ENCODE data around the gene TMC5. TPM values are rescaled to one million over a fixed set of nuclear protein-coding genes. Genes with fewer than 3 reads are reported as not detected.

The TMC5 gene
- total and polyA plus RNA-seq, 2 experiments from 2014 or later = 2.3 to 4.8 TPM

DNA sequence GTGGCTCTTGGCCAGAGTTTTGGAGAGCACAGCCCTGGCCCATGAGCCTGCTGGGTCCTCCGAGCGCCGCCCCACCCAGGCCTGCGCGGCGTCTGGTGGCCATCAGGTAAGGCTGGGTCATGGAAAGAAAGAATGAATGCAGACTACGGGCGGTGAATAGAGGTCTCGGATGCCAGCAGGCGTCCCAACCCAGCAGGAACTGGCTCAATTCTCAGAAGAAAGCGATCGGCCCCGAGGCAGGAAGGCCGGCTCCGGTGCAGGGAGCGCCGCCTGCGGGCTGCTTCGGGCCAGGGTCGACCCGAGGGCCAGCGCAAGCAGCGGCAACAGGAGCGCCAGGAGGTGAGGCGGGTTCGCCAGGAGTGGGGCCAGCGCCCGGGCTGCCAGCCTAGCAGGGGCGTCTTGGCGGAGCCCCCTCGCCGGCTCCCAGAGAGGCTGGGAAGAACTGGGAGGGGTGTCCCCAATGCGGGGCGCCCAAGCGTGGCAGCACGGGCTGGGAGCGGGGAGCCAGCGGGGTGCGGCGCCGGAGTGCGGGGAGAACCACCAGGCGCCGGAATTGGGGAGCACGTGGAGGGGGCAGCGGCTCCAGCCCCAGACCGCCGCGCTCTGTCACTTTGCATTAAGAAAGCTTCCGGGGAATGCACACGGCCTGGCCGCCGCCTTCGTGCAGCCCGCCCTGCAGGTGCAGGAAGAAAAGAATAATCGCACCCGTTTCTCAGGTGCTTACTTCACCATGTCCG, 7.1 kb upstream of the TMC5 start:
- H3K4me1 Mint-ChIP-seq = peaks cover 7% of the 10 kb centered on the region
- peaks cover 4% of the 10 kb centered on the region; the same call in 1 of the 2 replicates for H3K36me3 ChIP-seq (ENCODE audit: insufficient read depth)
- peak overlapping the region; percentile 78 for H3K4me2 ChIP-seq
- 0 out of 2 replicates have a peak, but pooled peaks cover 3% of the 10 kb centered on the region for H3F3A ChIP-seq (replicated peaks; ENCODE audit: low read depth)
- no peak overlapping the region; the same call in 1 of the 2 replicates for H3K27ac ChIP-seq (ENCODE audit: low read depth)
- peak overlapping the region; percentile 80 for H3K4me3 Mint-ChIP-seq
- ATAC-seq (peak; percentile 93), DNase-seq (ENCODE audit: low spot score) (peak; percentile 88)
- H3K4me1 ChIP-seq (ENCODE audit: insufficient read depth) = peaks cover 8% of the 10 kb centered on the region; the same call in 1 of the 2 replicates
- TF ChIP-seq EZH2 (IDR thresholded peaks at IDR 0.05; ENCODE audit: low read depth, unreplicated experiment) (no peak), CTCF (conservative IDR thresholded peaks at IDR 0.05; ENCODE audit: low read depth in 2 of 2) (peak; percentile 15 to 37; a peak in 3 of 4 replicates)
- peaks cover 8% of the 10 kb centered on the region for H3K27me3 Mint-ChIP-seq (ENCODE audit: insufficient read depth, low read depth, poor library complexity)
- H4K20me1 ChIP-seq (replicated peaks; ENCODE audit: insufficient read depth) = no peaks in the 10 kb centered on the region
- peaks cover 30% of the 10 kb centered on the region for H3K9me3 Mint-ChIP-seq
- no peak overlapping the region for H3K27ac Mint-ChIP-seq
- H3K4me3 ChIP-seq = peak overlapping the region; percentile 53
- peaks cover 13% of the 10 kb centered on the region; the same call in 1 of the 2 replicates for H3K27me3 ChIP-seq (ENCODE audit: insufficient read depth)
- peaks cover 17% of the 10 kb centered on the region; the same call in 2 of the 3 replicates for H3K36me3 Mint-ChIP-seq (ENCODE audit: low read depth)
- no peaks in the 10 kb centered on the region for H3K79me2 ChIP-seq (replicated peaks; ENCODE audit: insufficient read depth)
- H3K9me2 ChIP-seq (ENCODE audit: insufficient read depth) = no peaks in the 10 kb centered on the region
- H2AFZ ChIP-seq = peak overlapping the region; percentile 80

GRCh38 chr16:19411298-19411697, 6.4 kb upstream of the TMC5 start:
- peak overlapping the region; percentile 80 for H2AFZ ChIP-seq
- H3K4me3 Mint-ChIP-seq = peak overlapping the region; percentile 80

More at GRCh38 chr16:19411298-19411697, 6.4 kb upstream of the TMC5 start:
- H4K20me1 ChIP-seq (replicated peaks; ENCODE audit: insufficient read depth) = no peaks in the 10 kb centered on the region
- Mint-ChIP-seq H3K27ac (no peak overlapping the region), H3K27me3 (ENCODE audit: insufficient read depth, low read depth, poor library complexity) (peaks cover 8% of the 10 kb centered on the region), H3K36me3 (ENCODE audit: low read depth) (peaks cover 17% of the 10 kb centered on the region; the same call in 2 of the 3 replicates), H3K4me1 (peaks cover 7% of the 10 kb centered on the region), H3K9me3 (peaks cover 30% of the 10 kb centered on the region)
- TF ChIP-seq ZNF462 (CRISPR knock-in tag; IDR thresholded peaks at IDR 0.05) (no peak), CTCF (conservative IDR thresholded peaks at IDR 0.05; ENCODE audit: low read depth in 2 of 2) (no peak), STAT1 (IDR thresholded peaks at IDR 0.05; ENCODE audit: unreplicated experiment) (no peak)
- ATAC-seq (no peak), DNase-seq (ENCODE audit: low spot score) (no peak)
- peaks cover 13% of the 10 kb centered on the region; the same call in 1 of the 2 replicates for H3K27me3 ChIP-seq (ENCODE audit: insufficient read depth)
- H3K27ac ChIP-seq (ENCODE audit: low read depth) = no peak overlapping the region
- H3F3A ChIP-seq (replicated peaks; ENCODE audit: low read depth) = 0 out of 2 replicates have a peak, but pooled peaks cover 3% of the 10 kb centered on the region
- peak overlapping the region; percentile 78 for H3K4me2 ChIP-seq
- H3K9me2 ChIP-seq (ENCODE audit: insufficient read depth) = no peaks in the 10 kb centered on the region
- H3K36me3 ChIP-seq (ENCODE audit: insufficient read depth) = peaks cover 4% of the 10 kb centered on the region; the same call in 1 of the 2 replicates
- H3K4me1 ChIP-seq (ENCODE audit: insufficient read depth) = peaks cover 8% of the 10 kb centered on the region; the same call in 1 of the 2 replicates
- H3K79me2 ChIP-seq (replicated peaks; ENCODE audit: insufficient read depth) = no peaks in the 10 kb centered on the region
- peak overlapping the region; percentile 53 for H3K4me3 ChIP-seq
